ENCODE results near the gene TMEM176B. TPM values are rescaled to one million over a fixed set of nuclear protein-coding genes. Genes with fewer than 3 reads are reported as not detected.

The TMEM176B gene
- total and polyA plus RNA-seq, 2 of the 13 experiments (the other 11 are each of a cell fraction or from before 2014, with no cell fraction given): not detected

- 0% methylated on average over 1 of the region's 1 CpG for WGBS (ENCODE audit: low lambda C conversion rate)
- H3K36me3 ChIP-seq (replicated peaks in 1 of 2; ENCODE audit: control insufficient read depth in 1 of 2, insufficient read depth in 2 of 2, low read length in 2 of 2): no peaks in the 10 kb centered on the region
- no peak overlapping the region for H3K9ac ChIP-seq (ENCODE audit: insufficient read depth, low read depth, low read length)
- H2AFZ ChIP-seq (ENCODE audit: low read length): no peak overlapping the region
- no peak overlapping the region for H3K27ac ChIP-seq (ENCODE audit: extremely low read length, insufficient read depth, low read length)
- ChIA-PET CTCF (ENCODE audit: low intra/inter-chr PET ratio, low total read pairs) (no interaction called here), POLR2A (no interaction called here)
- BruUV-seq (replicated peaks): no TSS peak
- no peak for TF ChIP-seq SMC3 (IDR thresholded peaks at IDR 0.05; ENCODE audit: low read length)
- no peaks in the 10 kb centered on the region for H3K9me3 ChIP-seq (ENCODE audit: low read length)
- H3K4me1 ChIP-seq (ENCODE audit: insufficient read depth, low read length): no peaks in the 10 kb centered on the region
- no peaks in the 10 kb centered on the region for H4K20me1 ChIP-seq (ENCODE audit: insufficient read depth, low read length)
- no peak overlapping the region for H3K4me2 ChIP-seq (ENCODE audit: low read depth, low read length)
- no peaks in the 10 kb centered on the region for H3K79me2 ChIP-seq (ENCODE audit: insufficient read depth, low read length)
- FAIRE-seq (no peak), ATAC-seq (no peak), DNase-seq (ENCODE audit: low spot score) (no peak)
- no peak overlapping the region for H3K4me3 ChIP-seq (replicated peaks in 1 of 3; ENCODE audit: insufficient read depth in 1 of 3, low read depth in 2 of 3, low read length in 3 of 3)
- intact Hi-C loops (cut with micrococcal nuclease; ENCODE audit: unreplicated experiment) (no loop called here), in situ Hi-C loops (cut with HindIII; ENCODE audit: extremely low pct_ligation_motif_present, low pct_unique_long_range_greater_than_20kb) (loop anchor here (5.0 to 25.0 kb wide), 2 partner anchors 312 to 472 kb away; no protein-coding TSS in a partner anchor)
- no peaks in the 10 kb centered on the region for H3K27me3 ChIP-seq (ENCODE audit: control insufficient read depth in 1 of 2, insufficient read depth in 2 of 2, low read length in 2 of 2)
These were observed 40.7 kb downstream of the TMEM176B start for GRCh38 chr7:150759479-150759878.

DNA sequence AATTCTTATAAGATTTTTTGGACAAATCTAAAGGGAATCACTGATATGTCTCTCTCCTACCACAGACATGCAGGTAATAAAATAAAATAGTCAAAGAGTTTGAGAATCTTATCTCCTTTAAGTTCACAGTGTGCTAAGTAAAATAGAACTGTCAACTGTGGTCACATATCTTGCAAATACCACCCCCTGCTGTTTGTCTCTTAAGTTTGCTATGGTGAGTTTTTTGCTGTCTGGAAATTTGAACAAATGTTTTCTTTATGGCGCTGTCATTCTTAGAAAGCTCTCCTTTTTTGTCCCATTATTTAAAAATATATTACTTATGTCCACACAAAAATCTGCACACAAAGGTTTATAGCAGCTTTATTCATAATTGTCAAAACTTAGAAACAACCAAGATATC, 43.3 kb downstream of the TMEM176B start:
- DNase-seq (ENCODE audit: low spot score) (no peak), ATAC-seq (no peak), FAIRE-seq (no peak)
- in situ Hi-C loops (cut with HindIII; ENCODE audit: extremely low pct_ligation_motif_present, low pct_unique_long_range_greater_than_20kb) (loop anchor here (5.0 to 25.0 kb wide), 2 partner anchors 310 to 470 kb away; no protein-coding TSS in a partner anchor), intact Hi-C loops (cut with micrococcal nuclease; ENCODE audit: unreplicated experiment) (loop anchor here (1.0 kb wide), 1 partner anchor 309 kb away; no protein-coding TSS in a partner anchor)
- no peaks in the 10 kb centered on the region for H3K79me2 ChIP-seq (ENCODE audit: insufficient read depth, low read length)
- H3K4me1 ChIP-seq (ENCODE audit: insufficient read depth, low read length): no peaks in the 10 kb centered on the region
- BruUV-seq (replicated peaks): no TSS peak
- no peak overlapping the region for H3K4me3 ChIP-seq (replicated peaks in 1 of 3; ENCODE audit: insufficient read depth in 1 of 3, low read depth in 2 of 3, low read length in 3 of 3)
- no peaks in the 10 kb centered on the region for H3K27me3 ChIP-seq (ENCODE audit: control insufficient read depth in 1 of 2, insufficient read depth in 2 of 2, low read length in 2 of 2)
- no peak overlapping the region for H3K9ac ChIP-seq (ENCODE audit: insufficient read depth, low read depth, low read length)
- H4K20me1 ChIP-seq (ENCODE audit: insufficient read depth, low read length): no peaks in the 10 kb centered on the region
- no peaks in the 10 kb centered on the region for H3K36me3 ChIP-seq (replicated peaks in 1 of 2; ENCODE audit: control insufficient read depth in 1 of 2, insufficient read depth in 2 of 2, low read length in 2 of 2)
- ChIA-PET POLR2A (no interaction called here), CTCF (ENCODE audit: low intra/inter-chr PET ratio, low total read pairs) (interaction anchor here (0.8 to 1.4 kb wide), 2 partner anchors 306 to 308 kb away, joined by 4 to 6 read pairs; partner anchors contain the start of gene GIMAP8)
- H3K4me2 ChIP-seq (ENCODE audit: low read depth, low read length): no peak overlapping the region
- no peak for TF ChIP-seq WIZ (CRISPR knock-in tag; IDR thresholded peaks at IDR 0.05)
- peak; percentile 28; the same call in 1 of the 2 replicates for TF ChIP-seq SMC3 (IDR thresholded peaks at IDR 0.05; ENCODE audit: low read length)
- TF ChIP-seq STAG1 (CRISPR knock-in tag; IDR thresholded peaks at IDR 0.05): peak; percentile 50
- peak; percentile 34; the same call in 1 of the 2 replicates for TF ChIP-seq CTCF (CRISPR knock-in tag; IDR thresholded peaks at IDR 0.05)
- no peak overlapping the region for H2AFZ ChIP-seq (ENCODE audit: low read length)
- no peak overlapping the region for H3K27ac ChIP-seq (ENCODE audit: extremely low read length, insufficient read depth, low read length)
- 3% methylated on average over 1 of the region's 1 CpG for WGBS (ENCODE audit: low lambda C conversion rate)
- no peaks in the 10 kb centered on the region for H3K9me3 ChIP-seq (ENCODE audit: low read length)
